GM12892 (cell line): ENCODE measurements around the gene TYW1B.
"Not testable (repeated sequence)": the region's sequence is repeated elsewhere in the genome, so short reads cannot be mapped to it uniquely, and the experiment has no call there.

Source experiments
- DNase-seq: peaks from one replicate; pipeline ENCODE4 v3.0.0; 2011; ENCODE audit not compliant: insufficient read length
- FAIRE-seq: peaks from 2 replicates; lab custom pipeline; 2011; peaks lifted over from hg19 to GRCh38; lab: Jason Lieb, UNC
- POLR2A ChIP-seq: IDR thresholded peaks from 2 replicates; pipeline ENCODE4 v1.6.1; 2011; ENCODE audit warnings: low read depth, low read length, control low read depth
- POLR2AphosphoS5 ChIP-seq: IDR thresholded peaks from 2 replicates; pipeline ENCODE4 v1.6.1; 2011; ENCODE audit warnings: low read depth, low read length, control low read depth
- TAF1 ChIP-seq: IDR thresholded peaks from 2 replicates; pipeline ENCODE4 v1.6.1; 2011; ENCODE audit warnings: low read depth, mild to moderate bottlenecking, control low read depth, low read length, borderline replicate concordance

Gene TYW1B

DNA sequence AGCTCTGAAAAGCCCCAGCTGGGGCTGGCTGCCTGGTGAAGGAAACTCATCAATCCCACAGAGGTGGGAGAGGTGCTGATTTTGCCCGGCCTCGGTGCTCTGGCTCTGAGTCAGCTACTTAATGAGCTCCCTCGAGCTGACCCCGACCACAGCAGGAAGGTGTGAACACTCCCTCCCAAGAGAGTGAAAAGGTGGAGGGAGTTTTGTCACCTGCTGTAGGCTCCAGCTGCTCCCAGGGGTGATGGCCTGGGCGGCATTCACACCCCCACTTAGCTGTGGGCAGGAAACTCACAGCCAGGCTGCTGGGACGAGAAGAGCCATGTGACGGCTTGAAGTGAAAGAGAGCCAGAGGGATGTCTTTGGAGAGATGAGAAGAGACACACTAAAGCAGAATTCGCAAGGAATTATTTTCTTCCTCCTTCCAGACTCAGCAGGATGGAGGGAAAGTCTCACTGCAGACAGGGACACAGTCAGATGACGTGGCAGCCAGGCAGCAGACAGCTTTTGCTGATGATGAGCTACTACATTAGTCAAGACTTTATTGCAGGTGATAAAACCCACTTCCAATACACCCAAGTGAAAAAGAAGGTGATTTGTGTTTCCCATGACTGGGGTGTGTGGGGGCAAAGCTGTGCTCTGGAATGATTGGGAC, 281.3 kb downstream of the TYW1B start:
- FAIRE-seq, DNase-seq: not testable (repeated sequence)

DNA sequence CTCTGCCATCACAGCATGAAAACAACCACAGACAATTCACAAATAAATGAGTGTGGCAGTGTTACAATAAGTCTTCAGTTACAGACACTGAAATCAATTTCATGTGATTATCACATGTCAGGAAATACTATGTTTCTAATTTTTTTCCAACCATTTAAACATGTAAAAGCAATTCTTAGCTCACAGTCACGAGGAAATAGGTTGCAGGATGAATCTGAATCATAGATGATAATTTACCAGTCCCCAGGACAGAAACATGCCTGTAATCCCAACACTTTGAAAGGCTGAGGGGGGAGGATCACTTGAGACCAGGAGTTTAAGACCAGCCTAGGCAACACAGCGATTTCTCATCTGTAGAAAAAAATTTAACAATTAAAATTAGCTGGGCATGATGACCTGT, 283.5 kb downstream of the TYW1B start:
- not testable (repeated sequence) for FAIRE-seq, DNase-seq

DNA sequence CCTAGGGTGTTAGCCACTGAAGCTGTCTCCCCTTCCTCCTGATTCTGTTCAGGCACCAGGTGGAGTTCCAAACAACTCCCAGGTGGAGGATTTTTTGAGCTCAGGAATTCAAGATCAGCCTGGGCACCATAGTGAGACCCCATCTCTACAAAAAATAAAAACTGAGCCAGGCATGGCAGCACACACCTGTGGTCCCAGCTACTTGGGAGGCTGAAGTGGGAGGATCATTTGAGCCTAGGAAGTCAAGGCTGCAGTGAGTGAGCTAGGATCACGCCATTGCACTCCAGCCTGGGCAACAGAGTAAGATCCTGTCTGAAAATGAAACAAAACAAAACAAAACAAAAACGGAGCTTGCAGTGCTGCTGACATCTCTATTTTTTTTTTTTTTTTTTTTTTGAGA, 287.1 kb downstream of the TYW1B start:
- no peak for TF ChIP-seq TAF1
- no peak for TF ChIP-seq POLR2A
- no peak for TF ChIP-seq POLR2AphosphoS5
- FAIRE-seq, result no peak
- DNase-seq, result no peak

DNA sequence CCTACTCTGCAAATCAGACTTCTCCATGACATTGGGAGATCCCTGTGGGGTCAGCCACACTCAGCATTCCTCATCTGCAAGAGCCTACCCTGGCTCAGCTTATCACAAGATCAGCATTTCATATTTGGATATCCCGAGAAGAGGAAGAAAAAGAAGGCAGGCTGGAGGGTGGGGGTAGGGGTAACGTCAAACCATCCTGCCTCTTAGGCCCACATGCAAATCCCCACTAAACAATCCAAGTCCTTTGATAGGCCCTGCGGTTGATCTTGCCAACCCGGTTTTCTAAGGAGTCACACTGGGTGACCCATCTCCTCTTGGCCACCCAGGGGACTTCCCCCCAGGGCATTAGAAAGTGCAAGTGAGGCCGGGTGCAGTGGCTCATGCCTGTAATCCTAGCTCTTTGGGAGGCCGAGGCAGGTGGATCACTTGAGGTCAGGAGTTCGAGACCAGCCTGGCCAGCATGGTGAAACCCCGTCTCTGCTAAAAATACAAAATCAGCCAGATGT, 287.8 kb downstream of the TYW1B start:
- no peak for DNase-seq
- FAIRE-seq, result no peak
- no peak for TF ChIP-seq POLR2A
- TF ChIP-seq TAF1, result no peak
- no peak for TF ChIP-seq POLR2AphosphoS5

DNA sequence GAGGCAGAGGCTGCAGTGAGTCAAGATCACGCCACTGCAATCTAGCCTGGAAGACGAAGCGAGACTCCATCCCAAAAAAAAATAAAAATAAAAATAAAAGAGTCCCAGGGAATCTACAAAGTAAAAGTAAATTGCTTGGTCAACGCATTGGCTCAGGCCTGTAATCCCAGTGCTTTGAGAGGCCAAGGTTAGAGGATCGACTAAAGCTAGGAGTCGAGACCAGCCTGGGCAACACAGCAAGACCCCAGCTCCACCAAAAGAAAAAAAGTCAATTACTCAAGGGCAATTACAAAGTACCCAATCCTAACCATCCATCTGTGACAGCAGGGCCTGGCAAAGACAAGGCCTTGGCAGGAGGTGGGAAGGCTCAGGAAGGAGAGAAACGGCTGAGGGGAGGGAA, 288.3 kb downstream of the TYW1B start:
- no peak for FAIRE-seq
- no peak for DNase-seq

DNA sequence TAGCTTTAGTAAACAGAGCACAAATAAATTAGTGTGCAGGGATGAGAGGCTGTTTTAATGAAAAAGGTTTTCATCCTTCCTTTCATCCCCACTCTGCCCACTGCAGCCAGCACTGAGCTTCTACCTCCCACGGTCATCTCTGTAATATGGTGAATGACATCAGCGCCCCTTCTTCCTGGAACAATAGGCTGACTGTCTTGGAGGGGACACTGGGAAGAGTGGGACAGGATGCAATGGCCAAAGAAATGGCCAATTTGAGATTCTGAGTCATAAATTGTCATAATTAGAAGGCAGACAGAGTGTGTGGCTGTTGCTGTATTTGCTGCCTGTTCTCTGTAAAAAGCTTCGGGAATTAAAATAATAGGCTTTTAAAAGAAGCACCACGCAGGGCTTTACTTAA, 289.1 kb downstream of the TYW1B start:
- FAIRE-seq, result no peak
- TF ChIP-seq TAF1 (no peak), POLR2A (no peak), POLR2AphosphoS5 (no peak)
- DNase-seq, result no peak

More for the DNA sequence above, 288.3 kb downstream of the TYW1B start:
- no peak for TF ChIP-seq POLR2A
- TF ChIP-seq TAF1, result no peak
- TF ChIP-seq POLR2AphosphoS5, result no peak

DNA sequence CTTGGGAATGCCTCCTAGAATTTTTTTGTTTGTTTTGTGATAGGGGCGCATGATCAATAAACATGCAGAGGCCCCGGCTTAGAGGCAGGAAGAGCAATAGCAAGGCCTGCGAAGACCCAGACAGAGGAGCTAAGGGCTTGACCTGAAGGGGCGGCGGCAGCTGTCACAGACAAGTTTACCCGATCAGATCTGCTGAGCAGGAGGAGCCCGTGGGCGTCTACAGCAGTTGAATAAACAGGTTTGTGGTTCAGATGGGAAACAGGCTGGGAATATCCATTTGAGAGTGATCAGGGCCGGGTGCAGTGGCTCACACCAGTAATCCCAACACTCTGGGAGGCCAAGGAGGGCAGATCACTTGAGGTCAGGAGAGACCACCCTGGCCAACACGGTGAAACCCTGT, 289.9 kb downstream of the TYW1B start:
- DNase-seq (no peak), FAIRE-seq (no peak)
- TF ChIP-seq POLR2A (no peak), POLR2AphosphoS5 (no peak)

DNA sequence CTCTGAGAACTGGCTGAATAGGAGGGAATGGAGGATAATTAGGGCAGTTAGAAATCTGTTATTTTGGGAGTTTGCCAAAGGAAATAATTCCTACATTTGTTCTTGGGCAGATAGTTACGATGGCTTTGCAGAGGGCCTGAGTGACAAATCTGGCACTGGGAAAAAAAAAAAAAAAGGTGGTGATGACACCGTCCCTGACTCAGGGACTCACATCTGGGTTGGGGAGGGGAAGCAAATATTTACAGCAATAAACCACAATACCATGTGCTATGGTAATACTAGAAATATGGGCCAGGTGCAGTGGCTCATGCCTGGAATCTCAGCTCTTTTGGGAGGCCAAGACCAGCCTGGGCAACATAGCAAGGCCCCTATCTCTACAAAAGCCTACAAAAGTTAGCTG, 292.0 kb downstream of the TYW1B start:
- DNase-seq, FAIRE-seq: not testable (repeated sequence)

DNA sequence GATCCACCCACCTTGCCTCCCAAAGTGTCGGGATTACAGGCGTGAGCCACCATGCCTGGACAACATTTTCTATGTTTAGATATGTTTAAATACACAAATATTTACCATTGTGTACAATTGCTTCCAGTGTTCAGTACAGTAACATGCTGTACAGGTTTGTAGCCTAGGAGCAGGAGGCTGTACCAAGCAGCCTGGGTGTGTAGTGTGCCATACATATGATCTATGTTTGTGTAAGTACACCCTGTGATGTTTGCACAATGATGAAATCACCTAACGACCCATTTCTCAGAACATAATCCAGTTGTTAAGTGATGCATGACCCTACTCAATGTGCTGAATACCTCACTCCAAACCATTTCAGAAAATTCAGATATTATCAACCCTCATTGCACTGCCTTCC, 297.0 kb downstream of the TYW1B start:
- FAIRE-seq, result not testable (repeated sequence)

More for the DNA sequence above, 297.0 kb downstream of the TYW1B start:
- DNase-seq, result not testable (repeated sequence)
